B cell (primary cell): ENCODE results near the gene TSPAN8.

Experiments used
- CTCF ChIP-seq: fragments of 200-600 bp; IDR thresholded peaks from one replicate; pipeline ENCODE4 v1.8.0; 2022; ENCODE audit warnings: antibody characterized with exemption, mild to moderate bottlenecking
- EZH2 ChIP-seq: IDR thresholded peaks from 2 replicates; pipeline ENCODE4 v1.6.1; 2012; ENCODE audit warnings: borderline replicate concordance, low read depth, mild to moderate bottlenecking, moderate library complexity, low read length; ENCODE audit not compliant: insufficient read depth, poor library complexity, severe bottlenecking

GRCh38 chr12:71160585-71160984 lies 2.8 kb upstream of the TSPAN8 start:
- no peak for TF ChIP-seq CTCF
- no peak for TF ChIP-seq EZH2
